DND-41 (cell line): ENCODE results near the gene RCBTB1.

Experiments used
- EZH2 ChIP-seq: IDR thresholded peaks from 3 replicates; pipeline ENCODE4 v1.6.1; 2012; ENCODE audit warnings: borderline replicate concordance, low read depth, mild to moderate bottlenecking, moderate library complexity, low read length, inconsistent platforms; ENCODE audit not compliant: severe bottlenecking
- TF ChIP-seq, protein P1 (sequence below): IDR thresholded peaks from 2 replicates; pipeline ENCODE4 v1.5.1; 2012; ENCODE audit warnings: borderline replicate concordance, low read length, moderate library complexity, mild to moderate bottlenecking; ENCODE audit not compliant: poor library complexity, severe bottlenecking; ENCODE audit errors: extremely low read depth

DNA sequence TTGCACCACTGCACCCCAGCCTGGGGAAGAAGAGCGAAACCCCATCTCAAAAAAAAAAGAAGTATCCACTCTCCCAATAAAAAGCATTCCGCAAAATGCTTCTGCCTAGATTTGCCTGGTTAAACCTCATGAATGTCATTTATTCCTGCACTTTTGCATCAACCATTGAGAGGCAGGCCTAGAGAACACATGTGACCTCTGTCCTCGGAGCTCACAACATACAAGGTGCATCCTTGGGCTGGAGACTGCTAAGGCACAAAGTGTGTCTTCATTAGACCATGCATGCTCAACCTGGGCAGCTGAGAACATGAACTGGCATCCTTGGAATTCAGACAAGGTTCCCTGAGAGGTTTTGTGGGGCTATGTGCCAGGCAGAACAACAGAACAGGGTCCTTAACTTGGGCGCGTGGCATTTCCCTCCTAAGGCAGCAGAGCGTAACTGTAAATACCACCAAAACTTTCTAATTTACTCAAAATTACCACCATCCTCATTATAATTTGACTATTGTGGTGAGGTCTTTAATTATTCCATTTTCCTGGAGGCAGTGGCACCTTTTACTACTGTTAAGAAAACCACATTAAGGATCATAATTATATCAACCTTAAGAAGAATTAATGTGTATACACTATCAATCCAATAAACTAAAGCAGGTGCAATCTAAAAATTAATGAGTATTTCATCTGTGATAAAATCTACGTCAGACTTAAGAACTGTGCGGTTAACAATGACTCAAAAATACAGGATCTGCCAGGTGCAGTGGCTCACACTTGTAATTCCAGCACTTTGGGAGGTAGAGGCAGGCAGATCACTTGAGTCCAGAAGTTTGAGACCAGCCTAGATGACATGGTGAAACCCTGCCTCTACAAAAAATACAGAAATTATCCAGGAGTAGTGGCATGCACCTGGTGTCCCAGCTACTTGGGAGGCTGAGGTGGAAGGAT is 13.8 kb downstream of the RCBTB1 start:
- TF ChIP-seq, protein P1, sequence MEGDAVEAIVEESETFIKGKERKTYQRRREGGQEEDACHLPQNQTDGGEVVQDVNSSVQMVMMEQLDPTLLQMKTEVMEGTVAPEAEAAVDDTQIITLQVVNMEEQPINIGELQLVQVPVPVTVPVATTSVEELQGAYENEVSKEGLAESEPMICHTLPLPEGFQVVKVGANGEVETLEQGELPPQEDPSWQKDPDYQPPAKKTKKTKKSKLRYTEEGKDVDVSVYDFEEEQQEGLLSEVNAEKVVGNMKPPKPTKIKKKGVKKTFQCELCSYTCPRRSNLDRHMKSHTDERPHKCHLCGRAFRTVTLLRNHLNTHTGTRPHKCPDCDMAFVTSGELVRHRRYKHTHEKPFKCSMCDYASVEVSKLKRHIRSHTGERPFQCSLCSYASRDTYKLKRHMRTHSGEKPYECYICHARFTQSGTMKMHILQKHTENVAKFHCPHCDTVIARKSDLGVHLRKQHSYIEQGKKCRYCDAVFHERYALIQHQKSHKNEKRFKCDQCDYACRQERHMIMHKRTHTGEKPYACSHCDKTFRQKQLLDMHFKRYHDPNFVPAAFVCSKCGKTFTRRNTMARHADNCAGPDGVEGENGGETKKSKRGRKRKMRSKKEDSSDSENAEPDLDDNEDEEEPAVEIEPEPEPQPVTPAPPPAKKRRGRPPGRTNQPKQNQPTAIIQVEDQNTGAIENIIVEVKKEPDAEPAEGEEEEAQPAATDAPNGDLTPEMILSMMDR = no peak
- no peak for TF ChIP-seq EZH2
